Osteoblast (primary cell): ENCODE measurements around the gene ECSCR. TPM values are rescaled to one million over a fixed set of nuclear protein-coding genes. Genes with fewer than 3 reads are reported as not detected.
A peak's percentile ranks its signal among the peaks of the same experiment; 100 is the strongest.

ENCODE experiments used
- DNase-seq: peaks from one replicate; pipeline ENCODE4 v3.0.0; 2011; ENCODE audit warnings: low spot score, mixed read lengths; ENCODE audit not compliant: insufficient read length; ENCODE audit errors: missing footprints
- H2AFZ ChIP-seq: 2 replicates; pipeline ENCODE4 v1.6.0; 2011; ENCODE audit warnings: mild to moderate bottlenecking, low read length
- H3K27ac ChIP-seq: 2 replicates; pipeline ENCODE4 v1.5.1; 2011; ENCODE audit warnings: mild to moderate bottlenecking, low read depth, low read length, moderate library complexity
- H3K27me3 ChIP-seq: 2 replicates; pipeline ENCODE4 v1.6.0; 2012; ENCODE audit warnings: mild to moderate bottlenecking, control low read depth, inconsistent platforms, low read length, moderate library complexity; ENCODE audit not compliant: insufficient read depth
- H3K36me3 ChIP-seq: 2 replicates; pipeline ENCODE4 v1.5.1; 2011; ENCODE audit warnings: mild to moderate bottlenecking, low read length, control low read depth, moderate library complexity; ENCODE audit not compliant: insufficient read depth
- H3K4me1 ChIP-seq: 2 replicates; pipeline ENCODE4 v1.5.1; 2011; ENCODE audit warnings: mild to moderate bottlenecking, low read length, control low read depth, moderate library complexity; ENCODE audit not compliant: insufficient read depth
- H3K4me2 ChIP-seq: 2 replicates; pipeline ENCODE4 v1.6.0; 2011; ENCODE audit warnings: mild to moderate bottlenecking, low read length; ENCODE audit not compliant: insufficient read depth
- H3K4me3 ChIP-seq: fragments of 200-600 bp; sonication (generic); 3 replicates; pipeline ENCODE4 v1.5.1; 2012; ENCODE audit warnings: mild to moderate bottlenecking, low read length, inconsistent platforms; ENCODE audit not compliant: insufficient read depth
- H3K79me2 ChIP-seq: 2 replicates; pipeline ENCODE4 v1.6.0; 2012; ENCODE audit warnings: mild to moderate bottlenecking, low read length, control low read depth, inconsistent platforms; ENCODE audit not compliant: insufficient read depth
- H3K9me3 ChIP-seq: 2 replicates; pipeline ENCODE4 v1.5.1; 2011; ENCODE audit warnings: low read depth, low read length, control low read depth
- H4K20me1 ChIP-seq: 2 replicates; pipeline ENCODE4 v1.6.0; 2012; ENCODE audit warnings: mild to moderate bottlenecking, low read length, control low read depth; ENCODE audit not compliant: insufficient read depth
- total RNA-seq: library from RNA; depleted of rRNA; stranded (reverse); fragments of >200 nt; gene quantifications from 2 replicates; pipeline ENCODE4 v1.2.3, GENCODE V29; 2012
- TF ChIP-seq, protein P1 (sequence below): IDR thresholded peaks from 2 replicates; pipeline ENCODE4 v1.5.1; 2011; ENCODE audit warnings: mild to moderate bottlenecking, low read depth, low read length, moderate library complexity; ENCODE audit errors: extremely low read depth

The ECSCR gene
- total RNA-seq, 1 donor, result 0.36 TPM

DNA sequence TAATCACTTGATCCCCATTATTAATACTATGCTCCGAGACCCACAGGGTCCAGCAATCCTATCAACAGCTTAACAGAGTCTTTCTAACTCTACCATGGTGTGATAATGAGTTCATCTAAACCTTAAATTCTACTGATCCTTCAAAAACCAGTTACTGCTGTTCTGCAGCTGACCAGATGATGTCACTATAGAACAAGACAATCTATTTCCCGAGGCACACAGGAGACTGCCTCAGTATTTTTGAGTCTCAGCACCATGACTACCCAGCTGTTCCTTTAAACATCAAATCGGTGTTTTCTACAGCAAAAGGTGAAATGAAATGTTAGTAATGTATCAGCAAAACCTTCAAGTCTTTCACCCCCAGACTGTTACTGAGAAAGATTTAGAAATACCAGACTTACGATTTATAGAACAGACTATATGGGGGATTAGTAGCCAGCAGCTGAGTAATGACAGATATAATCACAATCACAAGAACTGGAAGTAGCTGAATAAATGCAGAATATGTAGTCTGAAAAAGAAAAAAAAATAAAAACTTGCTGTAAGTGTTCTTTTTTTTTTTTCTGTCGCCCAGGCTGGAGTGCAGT is 40.1 kb downstream of the ECSCR start:
- Histone ChIP-seq H3K36me3 (peaks cover 22% of the 10 kb centered on the region), H3K27ac (peak overlapping the region; percentile 43), H3K79me2 (no peaks in the 10 kb centered on the region), H3K4me1 (peaks cover 6% of the 10 kb centered on the region), H3K4me3 (no peak overlapping the region), H2AFZ (no peak overlapping the region), H3K9me3 (no peaks in the 10 kb centered on the region), H4K20me1 (no peaks in the 10 kb centered on the region), H3K27me3 (no peaks in the 10 kb centered on the region), H3K4me2 (no peak overlapping the region)
- TF ChIP-seq, protein P1, sequence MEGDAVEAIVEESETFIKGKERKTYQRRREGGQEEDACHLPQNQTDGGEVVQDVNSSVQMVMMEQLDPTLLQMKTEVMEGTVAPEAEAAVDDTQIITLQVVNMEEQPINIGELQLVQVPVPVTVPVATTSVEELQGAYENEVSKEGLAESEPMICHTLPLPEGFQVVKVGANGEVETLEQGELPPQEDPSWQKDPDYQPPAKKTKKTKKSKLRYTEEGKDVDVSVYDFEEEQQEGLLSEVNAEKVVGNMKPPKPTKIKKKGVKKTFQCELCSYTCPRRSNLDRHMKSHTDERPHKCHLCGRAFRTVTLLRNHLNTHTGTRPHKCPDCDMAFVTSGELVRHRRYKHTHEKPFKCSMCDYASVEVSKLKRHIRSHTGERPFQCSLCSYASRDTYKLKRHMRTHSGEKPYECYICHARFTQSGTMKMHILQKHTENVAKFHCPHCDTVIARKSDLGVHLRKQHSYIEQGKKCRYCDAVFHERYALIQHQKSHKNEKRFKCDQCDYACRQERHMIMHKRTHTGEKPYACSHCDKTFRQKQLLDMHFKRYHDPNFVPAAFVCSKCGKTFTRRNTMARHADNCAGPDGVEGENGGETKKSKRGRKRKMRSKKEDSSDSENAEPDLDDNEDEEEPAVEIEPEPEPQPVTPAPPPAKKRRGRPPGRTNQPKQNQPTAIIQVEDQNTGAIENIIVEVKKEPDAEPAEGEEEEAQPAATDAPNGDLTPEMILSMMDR, result peak; percentile 94
- DNase-seq, result peak; percentile 88

DNA sequence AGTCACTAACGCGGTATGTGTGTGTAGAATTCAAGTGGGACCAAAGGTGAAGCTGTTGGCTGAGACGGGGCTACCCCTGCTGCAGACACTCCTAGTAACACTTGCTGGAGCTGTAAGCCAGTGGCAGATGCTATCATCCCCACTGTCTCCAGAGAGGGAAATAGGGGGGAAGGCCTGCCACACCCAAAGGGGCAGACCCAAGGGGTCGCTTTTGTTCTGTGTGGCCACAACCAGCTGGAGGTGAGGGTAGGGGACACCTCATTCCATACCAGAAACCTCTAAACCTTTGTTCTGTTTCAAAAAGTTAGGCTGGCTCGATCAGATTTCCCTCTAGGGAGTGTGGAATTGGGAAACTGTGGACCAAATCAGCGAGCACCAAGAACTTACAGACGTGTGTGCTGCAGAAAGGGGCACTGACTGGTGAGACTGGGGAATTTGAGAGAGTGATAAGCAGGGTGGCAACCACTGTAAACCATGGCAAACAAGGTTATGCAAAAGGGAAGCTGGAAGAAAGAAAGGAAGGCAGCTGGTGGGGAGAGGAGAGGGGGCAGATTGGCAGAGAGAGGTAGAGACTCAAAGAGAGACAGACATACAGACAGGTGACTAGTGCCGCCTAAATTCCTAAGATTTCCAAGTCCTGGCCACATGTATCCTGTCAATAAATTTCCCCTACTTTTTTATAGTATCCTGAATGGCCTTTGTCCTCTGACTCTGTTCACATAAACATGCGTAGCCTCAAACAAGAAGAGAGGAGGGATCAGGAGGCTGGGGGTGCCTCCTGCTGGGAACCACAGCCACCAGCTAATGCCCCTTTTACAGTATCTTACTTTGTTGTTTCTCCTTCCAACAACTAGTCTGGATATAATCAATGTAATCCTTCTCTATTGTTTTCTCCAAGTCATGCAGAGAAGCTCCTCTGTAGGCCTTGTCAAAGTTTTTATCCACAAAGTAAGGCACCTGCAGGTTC is 43.0 kb downstream of the ECSCR start:
- TF ChIP-seq, protein P1, result no peak
- H3K4me3 ChIP-seq, result no peak overlapping the region
- H3K9me3 ChIP-seq, result no peaks in the 10 kb centered on the region
- H3K4me2 ChIP-seq, result no peak overlapping the region
- peaks cover 19% of the 10 kb centered on the region for H3K36me3 ChIP-seq
- no peaks in the 10 kb centered on the region for H3K4me1 ChIP-seq
- no peaks in the 10 kb centered on the region for H3K79me2 ChIP-seq
- no peaks in the 10 kb centered on the region for H3K27me3 ChIP-seq
- H3K27ac ChIP-seq, result no peak overlapping the region
- no peaks in the 10 kb centered on the region for H4K20me1 ChIP-seq
- no peak for DNase-seq
- H2AFZ ChIP-seq, result no peak overlapping the region

DNA sequence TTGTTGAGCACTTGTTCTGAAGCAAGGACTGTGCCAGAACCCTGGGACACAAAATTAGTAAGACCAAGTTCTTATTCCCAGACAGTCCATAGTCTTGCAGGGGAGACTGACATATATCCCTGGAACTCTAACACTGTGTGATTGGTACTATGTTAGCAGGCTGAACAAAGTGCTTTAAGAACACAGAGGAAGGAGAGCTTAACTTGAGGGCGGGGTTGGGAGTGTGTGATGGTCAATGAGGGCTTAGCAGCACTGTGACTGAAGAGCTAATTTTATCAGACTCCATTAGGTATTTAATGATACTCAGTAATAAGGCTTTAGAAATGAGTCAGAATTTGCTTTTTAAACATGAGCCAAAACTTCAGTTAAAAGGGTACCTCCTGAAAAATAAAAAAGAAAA is 43.8 kb downstream of the ECSCR start:
- no peaks in the 10 kb centered on the region for H3K9me3 ChIP-seq

GRCh38 chr5:139417214-139417613 is 45.3 kb downstream of the ECSCR start:
- DNase-seq, result no peak
- Histone ChIP-seq H4K20me1 (no peaks in the 10 kb centered on the region), H3K27ac (no peak overlapping the region), H2AFZ (no peak overlapping the region), H3K4me1 (no peaks in the 10 kb centered on the region), H3K27me3 (no peaks in the 10 kb centered on the region), H3K36me3 (peaks cover 21% of the 10 kb centered on the region), H3K9me3 (no peaks in the 10 kb centered on the region), H3K4me2 (no peak overlapping the region), H3K4me3 (no peak overlapping the region), H3K79me2 (no peaks in the 10 kb centered on the region)
- TF ChIP-seq, protein P1, result no peak

More for the DNA sequence above, 43.8 kb downstream of the ECSCR start:
- Histone ChIP-seq H3K36me3 (peaks cover 21% of the 10 kb centered on the region), H3K4me1 (no peaks in the 10 kb centered on the region), H3K4me2 (no peak overlapping the region), H3K4me3 (no peak overlapping the region), H3K27ac (no peak overlapping the region), H4K20me1 (no peaks in the 10 kb centered on the region), H2AFZ (no peak overlapping the region), H3K79me2 (no peaks in the 10 kb centered on the region), H3K27me3 (no peaks in the 10 kb centered on the region)
- TF ChIP-seq, protein P1, result no peak
- no peak for DNase-seq
